ENCODE results near the gene PDCD11.

- no peak for TF ChIP-seq CTCF (conservative IDR thresholded peaks at IDR 0.05)
- TF ChIP-seq EZH2 (IDR thresholded peaks at IDR 0.05; ENCODE audit: low read depth), result no peak
Observed at GRCh38 chr10:103457896-103458583, 61.6 kb downstream of the PDCD11 start.

All from PC-9 (cell line).